Measurements from ENCODE around the gene ATF6B.
"Not testable (repeated sequence)": the region's sequence is repeated elsewhere in the genome, so short reads cannot be mapped to it uniquely, and the experiment has no call there.

The ATF6B gene

GRCh38 chr6:32081168-32081990 lies 46.7 kb downstream of the ATF6B start:
- no peak for DNase-seq (ENCODE audit: low spot score)

GRCh38 chr6:32079566-32080290 lies 48.3 kb downstream of the ATF6B start:
- DNase-seq (ENCODE audit: low spot score), result no peak

- DNase-seq (ENCODE audit: low spot score), result no peak
These were observed 51.7 kb downstream of the ATF6B start for GRCh38 chr6:32076321-32076809.

GRCh38 chr6:32075781-32076180 lies 52.3 kb downstream of the ATF6B start:
- DNase-seq (ENCODE audit: low spot score), result no peak

- no peak for DNase-seq (ENCODE audit: low spot score)
These were observed 53.0 kb downstream of the ATF6B start for GRCh38 chr6:32074996-32075532.

- no peak for DNase-seq (ENCODE audit: low spot score)
These were observed 54.4 kb downstream of the ATF6B start for GRCh38 chr6:32073613-32074012.

- no peak for DNase-seq (ENCODE audit: low spot score)
These were observed 54.9 kb downstream of the ATF6B start for GRCh38 chr6:32073101-32073500.

- DNase-seq (ENCODE audit: low spot score), result no peak
These were observed 57.1 kb downstream of the ATF6B start for GRCh38 chr6:32070814-32071543.

- DNase-seq (ENCODE audit: low spot score), result no peak
These were observed 58.0 kb downstream of the ATF6B start for GRCh38 chr6:32069878-32070515.

GRCh38 chr6:32069460-32069859 lies 58.6 kb downstream of the ATF6B start:
- DNase-seq (ENCODE audit: low spot score), result no peak

- no peak for DNase-seq (ENCODE audit: low spot score)
These were observed 59.2 kb downstream of the ATF6B start for GRCh38 chr6:32068867-32069266.

GRCh38 chr6:32068315-32068714 lies 59.7 kb downstream of the ATF6B start:
- not testable (repeated sequence) for DNase-seq (ENCODE audit: low spot score)

GRCh38 chr6:32067521-32067920 lies 60.5 kb downstream of the ATF6B start:
- not testable (repeated sequence) for DNase-seq (ENCODE audit: low spot score)
